Measurements from ENCODE around the gene BARHL1. TPM values are rescaled to one million over a fixed set of nuclear protein-coding genes. Genes with fewer than 3 reads are reported as not detected.

The BARHL1 gene
- total RNA-seq, 1 experiment from 2014 or later: not detected

DNA sequence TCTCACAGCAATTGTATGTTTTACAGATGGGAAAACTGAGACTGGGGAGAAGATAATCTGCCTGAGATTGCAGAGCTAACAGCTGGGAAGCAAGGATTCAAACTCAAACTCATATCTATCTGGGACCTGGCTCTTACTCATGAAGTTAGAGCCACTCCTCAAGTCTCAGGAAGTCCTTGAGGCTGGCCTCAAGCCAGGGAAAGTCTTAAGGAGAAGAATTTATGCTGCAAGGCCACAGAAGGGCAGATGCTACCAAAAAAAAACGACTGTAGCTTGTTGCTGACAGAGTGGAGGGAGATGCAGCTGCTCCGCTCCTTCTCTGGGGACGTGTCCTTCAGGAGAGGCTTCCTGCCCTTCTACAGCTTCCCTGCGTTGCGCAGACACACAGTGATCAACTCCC is 39.8 kb downstream of the BARHL1 start:
- Histone ChIP-seq H3K27ac (ENCODE audit: low read depth, low read length) (no peak overlapping the region), H4K20me1 (ENCODE audit: insufficient read depth) (no peaks in the 10 kb centered on the region), H3K27me3 (ENCODE audit: insufficient read depth, low read length) (no peaks in the 10 kb centered on the region), H3K9me2 (ENCODE audit: insufficient read depth) (no peaks in the 10 kb centered on the region), H3K4me1 (ENCODE audit: control insufficient read depth in 1 of 2, insufficient read depth in 2 of 2, low read length in 2 of 2) (no peaks in the 10 kb centered on the region), H3K79me2 (ENCODE audit: insufficient read depth, low read length) (no peaks in the 10 kb centered on the region), H3K36me3 (ENCODE audit: control insufficient read depth in 1 of 2, insufficient read depth in 2 of 2, low read length in 2 of 2) (peaks cover 31 to 51% of the 10 kb centered on the region in 2 experiments), H3K9me3 (ENCODE audit: control insufficient read depth in 1 of 2, insufficient read depth in 1 of 2, low read depth in 1 of 2, low read length in 2 of 2) (no peaks in the 10 kb centered on the region), H3K4me3 (replicated peaks in 1 of 2; ENCODE audit: low read depth in 1 of 2, low read length in 2 of 2) (no peak overlapping the region), H3K4me2 (ENCODE audit: low read length) (no peak overlapping the region), H2AFZ (ENCODE audit: low read depth, low read length, poor library complexity, severe bottlenecking) (no peak overlapping the region), H3K9ac (ENCODE audit: low read length) (no peak overlapping the region)
- intact Hi-C loops (cut with micrococcal nuclease): no loop called here
- CTCF ChIA-PET: no interaction called here
- ATAC-seq (no peak), DNase-seq (ENCODE audit: low read depth, low spot score) (no peak)
- POLR2A ChIA-PET: no interaction called here
- RAD21 ChIA-PET (ENCODE audit: low non-redundant PET in 1 of 2, low total read pairs in 2 of 2, uncharacterized antibody in 2 of 2, unreplicated experiment in 2 of 2): no interaction called here
- TF ChIP-seq TCF7L2 (IDR thresholded peaks at IDR 0.05; ENCODE audit: borderline replicate concordance, extremely low read depth, insufficient read depth, insufficient read length) (no peak), SP1 (IDR thresholded peaks at IDR 0.05; ENCODE audit: low read depth) (no peak), JUND (IDR thresholded peaks at IDR 0.05) (no peak), POLR2A (IDR thresholded peaks at IDR 0.05; ENCODE audit: borderline replicate concordance, extremely low read depth, insufficient read depth, insufficient read length) (no peak), ZNF274 (IDR thresholded peaks at IDR 0.05; ENCODE audit: low read depth, low read length) (no peak), EGR1 (IDR thresholded peaks at IDR 0.05; ENCODE audit: low read depth) (no peak)
- BruUV-seq (replicated peaks): no TSS peak

DNA sequence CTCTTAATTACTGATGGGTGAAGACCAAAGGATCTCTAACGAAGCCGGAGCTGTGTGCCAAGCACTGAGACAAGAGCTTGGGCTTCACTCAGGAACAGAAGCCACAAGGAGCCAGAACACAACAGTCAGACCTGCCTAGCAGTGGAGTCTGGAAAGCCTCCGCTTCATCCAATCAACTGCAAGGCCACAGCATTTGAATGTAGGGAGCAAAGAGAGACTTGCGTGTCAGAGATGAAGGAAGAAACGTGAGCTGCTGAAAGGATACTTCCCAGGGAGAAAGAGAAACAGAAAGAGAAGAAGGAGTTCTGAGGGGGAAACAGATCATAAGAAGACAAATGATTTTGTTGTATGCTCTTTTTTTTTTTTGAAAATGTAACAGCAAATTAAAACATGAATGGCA is 43.9 kb downstream of the BARHL1 start:
- Histone ChIP-seq H3K79me2 (ENCODE audit: insufficient read depth, low read length) (no peaks in the 10 kb centered on the region), H3K4me3 (replicated peaks in 1 of 2; ENCODE audit: low read depth in 1 of 2, low read length in 2 of 2) (no peak overlapping the region), H3K9me3 (ENCODE audit: control insufficient read depth in 1 of 2, insufficient read depth in 1 of 2, low read depth in 1 of 2, low read length in 2 of 2) (no peaks in the 10 kb centered on the region), H3K9ac (ENCODE audit: low read length) (no peak overlapping the region), H4K20me1 (ENCODE audit: insufficient read depth) (no peaks in the 10 kb centered on the region), H2AFZ (ENCODE audit: low read depth, low read length, poor library complexity, severe bottlenecking) (no peak overlapping the region), H3K27me3 (ENCODE audit: insufficient read depth, low read length) (no peaks in the 10 kb centered on the region), H3K27ac (ENCODE audit: low read depth, low read length) (no peak overlapping the region), H3K4me2 (ENCODE audit: low read length) (no peak overlapping the region), H3K9me2 (ENCODE audit: insufficient read depth) (no peaks in the 10 kb centered on the region), H3K36me3 (ENCODE audit: control insufficient read depth in 1 of 2, insufficient read depth in 2 of 2, low read length in 2 of 2) (peaks cover 21 to 56% of the 10 kb centered on the region in 2 experiments), H3K4me1 (ENCODE audit: control insufficient read depth in 1 of 2, insufficient read depth in 2 of 2, low read length in 2 of 2) (no peaks in the 10 kb centered on the region)
- no TSS peak for BruUV-seq (replicated peaks)
- DNase-seq (ENCODE audit: low read depth, low spot score) (no peak), ATAC-seq (no peak)
- intact Hi-C loops (cut with micrococcal nuclease): no loop called here
- ChIA-PET RAD21 (ENCODE audit: low non-redundant PET in 1 of 2, low total read pairs in 2 of 2, uncharacterized antibody in 2 of 2, unreplicated experiment in 2 of 2) (no interaction called here), POLR2A (no interaction called here), CTCF (no interaction called here)
- TF ChIP-seq CBX3 (IDR thresholded peaks at IDR 0.05; ENCODE audit: low read depth) (no peak), EGR1 (IDR thresholded peaks at IDR 0.05; ENCODE audit: low read depth) (no peak), RAD21 (IDR thresholded peaks at IDR 0.05; ENCODE audit: low read depth) (no peak), SIN3A (IDR thresholded peaks at IDR 0.05; ENCODE audit: low read depth) (no peak)
- TF ChIP-seq, protein P1, sequence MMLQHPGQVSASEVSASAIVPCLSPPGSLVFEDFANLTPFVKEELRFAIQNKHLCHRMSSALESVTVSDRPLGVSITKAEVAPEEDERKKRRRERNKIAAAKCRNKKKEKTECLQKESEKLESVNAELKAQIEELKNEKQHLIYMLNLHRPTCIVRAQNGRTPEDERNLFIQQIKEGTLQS (IDR thresholded peaks at IDR 0.05): no peak
- TF ChIP-seq, protein P2, sequence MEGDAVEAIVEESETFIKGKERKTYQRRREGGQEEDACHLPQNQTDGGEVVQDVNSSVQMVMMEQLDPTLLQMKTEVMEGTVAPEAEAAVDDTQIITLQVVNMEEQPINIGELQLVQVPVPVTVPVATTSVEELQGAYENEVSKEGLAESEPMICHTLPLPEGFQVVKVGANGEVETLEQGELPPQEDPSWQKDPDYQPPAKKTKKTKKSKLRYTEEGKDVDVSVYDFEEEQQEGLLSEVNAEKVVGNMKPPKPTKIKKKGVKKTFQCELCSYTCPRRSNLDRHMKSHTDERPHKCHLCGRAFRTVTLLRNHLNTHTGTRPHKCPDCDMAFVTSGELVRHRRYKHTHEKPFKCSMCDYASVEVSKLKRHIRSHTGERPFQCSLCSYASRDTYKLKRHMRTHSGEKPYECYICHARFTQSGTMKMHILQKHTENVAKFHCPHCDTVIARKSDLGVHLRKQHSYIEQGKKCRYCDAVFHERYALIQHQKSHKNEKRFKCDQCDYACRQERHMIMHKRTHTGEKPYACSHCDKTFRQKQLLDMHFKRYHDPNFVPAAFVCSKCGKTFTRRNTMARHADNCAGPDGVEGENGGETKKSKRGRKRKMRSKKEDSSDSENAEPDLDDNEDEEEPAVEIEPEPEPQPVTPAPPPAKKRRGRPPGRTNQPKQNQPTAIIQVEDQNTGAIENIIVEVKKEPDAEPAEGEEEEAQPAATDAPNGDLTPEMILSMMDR (IDR thresholded peaks at IDR 0.05 in 2 of 3, conservative IDR thresholded peaks at IDR 0.05 in 1 of 3; ENCODE audit: borderline replicate concordance in 1 of 3, insufficient read depth in 1 of 3, low read depth in 2 of 3, low read length in 2 of 3): no peak

Measured in HCT116 (cell line).